OCI-LY1 (cell line): Measurements from ENCODE around the gene STAP1.

ENCODE experiments used
- H2AFZ ChIP-seq: fragments of 200-600 bp; sonication (generic), shearing (Covaris generic); 2 replicates; pipeline ENCODE4 v1.6.0; 2014; ENCODE audit warnings: antibody characterized with exemption, mild to moderate bottlenecking, low read length
- H3F3A ChIP-seq: fragments of 200-600 bp; sonication (generic), shearing (Covaris generic); 2 replicates; pipeline ENCODE4 v1.6.0; 2014; ENCODE audit warnings: mild to moderate bottlenecking, antibody characterized with exemption, low read length, moderate library complexity; ENCODE audit not compliant: insufficient read depth
- H3K27ac ChIP-seq: fragments of 200-600 bp; sonication (generic); 2 replicates; pipeline ENCODE4 v1.5.1; 2014; ENCODE audit warnings: low read length, mixed run types, mild to moderate bottlenecking, low read depth; ENCODE audit not compliant: poor library complexity, severe bottlenecking
- H3K27me3 ChIP-seq: fragments of 200-600 bp; sonication (generic); 2 replicates; pipeline ENCODE4 v1.6.0; 2014; ENCODE audit warnings: antibody characterized with exemption, mild to moderate bottlenecking, low read length, moderate library complexity; ENCODE audit not compliant: insufficient read depth
- H3K36me3 ChIP-seq: fragments of 200-600 bp; sonication (generic); 2 replicates; pipeline ENCODE4 v1.6.1; 2014; ENCODE audit warnings: mild to moderate bottlenecking, antibody characterized with exemption, low read length, moderate library complexity, mixed read lengths; ENCODE audit not compliant: insufficient read depth
- H3K4me1 ChIP-seq: fragments of 200-600 bp; sonication (generic); 2 replicates; pipeline ENCODE4 v1.5.1; 2014; ENCODE audit warnings: mild to moderate bottlenecking, low read length, moderate library complexity; ENCODE audit not compliant: insufficient read depth, severe bottlenecking
- H3K4me2 ChIP-seq: fragments of 200-600 bp; sonication (generic), shearing (Covaris generic); 2 replicates; pipeline ENCODE4 v1.6.1; 2014; ENCODE audit warnings: low read length
- H3K4me3 ChIP-seq: fragments of 200-600 bp; sonication (generic); 2 replicates; pipeline ENCODE4 v1.5.1; 2014; ENCODE audit warnings: low read length, low read depth, mild to moderate bottlenecking, mixed read lengths; ENCODE audit not compliant: poor library complexity, severe bottlenecking
- H3K79me2 ChIP-seq: fragments of 200-600 bp; shearing (Covaris generic); 2 replicates; pipeline ENCODE4 v1.6.1; 2016; ENCODE audit warnings: mixed run types, low read length, mixed read lengths; ENCODE audit not compliant: insufficient read depth
- H3K9ac ChIP-seq: fragments of 200-600 bp; sonication (generic), shearing (Covaris generic); 2 replicates; pipeline ENCODE4 v1.6.1; 2014; ENCODE audit warnings: mild to moderate bottlenecking, low read length, mixed read lengths
- H3K9me2 ChIP-seq: fragments of 200-600 bp; sonication (generic), shearing (Covaris generic); 2 replicates; pipeline ENCODE4 v1.6.1; 2014; ENCODE audit warnings: low read depth, mild to moderate bottlenecking, low read length, mixed read lengths
- H3K9me3 ChIP-seq: fragments of 200-600 bp; shearing (Covaris generic); 2 replicates; pipeline ENCODE4 v1.6.1; 2014; ENCODE audit warnings: low read length, mixed read lengths
- H4K20me1 ChIP-seq: fragments of 200-600 bp; sonication (generic), shearing (Covaris generic); 2 replicates; pipeline ENCODE4 v1.6.0; 2016; ENCODE audit warnings: mild to moderate bottlenecking, low read length; ENCODE audit not compliant: insufficient read depth
- EZH2 ChIP-seq: fragments of 200-600 bp; sonication (generic), shearing (Covaris generic); IDR thresholded peaks from 2 replicates; pipeline ENCODE4 v1.8.0; 2017; ENCODE audit warnings: borderline replicate concordance, mixed run types, mild to moderate bottlenecking, antibody characterized with exemption, low read length, moderate library complexity, mixed read lengths
- TF ChIP-seq, protein P1 (sequence below): fragments of 200-600 bp; sonication (generic), shearing (Covaris generic); IDR thresholded peaks from 2 replicates; pipeline ENCODE4 v1.5.1; 2017; ENCODE audit warnings: mild to moderate bottlenecking, antibody characterized with exemption, low read length, moderate library complexity, mixed read lengths

The STAP1 gene

DNA sequence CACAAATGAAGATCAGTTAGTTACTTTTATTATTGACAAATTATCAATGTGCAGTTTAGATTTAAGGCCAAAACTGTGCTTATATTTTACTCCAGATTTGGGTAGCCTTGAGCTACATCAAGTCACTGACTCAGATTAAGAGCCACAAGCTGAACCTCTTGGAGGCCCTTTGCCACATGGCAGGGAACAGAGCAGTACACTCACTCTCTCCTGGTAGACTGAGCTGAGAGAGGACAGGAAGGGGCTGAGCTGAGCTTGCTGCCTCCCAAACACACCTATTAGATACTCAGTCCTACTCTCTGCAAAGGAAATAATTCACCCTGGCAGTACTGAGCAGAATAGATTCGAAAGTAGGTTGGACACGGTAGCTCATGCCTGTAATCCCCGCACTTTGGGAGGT lies 7.8 kb downstream of the STAP1 start:
- H3K4me2 ChIP-seq, result no peak overlapping the region
- H3K36me3 ChIP-seq, result peaks cover 46% of the 10 kb centered on the region
- H2AFZ ChIP-seq, result no peak overlapping the region
- peaks cover 69% of the 10 kb centered on the region for H3K79me2 ChIP-seq
- no peak overlapping the region for H3K4me3 ChIP-seq
- H3K9me3 ChIP-seq, result no peaks in the 10 kb centered on the region
- no peaks in the 10 kb centered on the region for H3K9me2 ChIP-seq
- H3K4me1 ChIP-seq, result peaks cover 61% of the 10 kb centered on the region
- TF ChIP-seq EZH2, result no peak
- TF ChIP-seq, protein P1, sequence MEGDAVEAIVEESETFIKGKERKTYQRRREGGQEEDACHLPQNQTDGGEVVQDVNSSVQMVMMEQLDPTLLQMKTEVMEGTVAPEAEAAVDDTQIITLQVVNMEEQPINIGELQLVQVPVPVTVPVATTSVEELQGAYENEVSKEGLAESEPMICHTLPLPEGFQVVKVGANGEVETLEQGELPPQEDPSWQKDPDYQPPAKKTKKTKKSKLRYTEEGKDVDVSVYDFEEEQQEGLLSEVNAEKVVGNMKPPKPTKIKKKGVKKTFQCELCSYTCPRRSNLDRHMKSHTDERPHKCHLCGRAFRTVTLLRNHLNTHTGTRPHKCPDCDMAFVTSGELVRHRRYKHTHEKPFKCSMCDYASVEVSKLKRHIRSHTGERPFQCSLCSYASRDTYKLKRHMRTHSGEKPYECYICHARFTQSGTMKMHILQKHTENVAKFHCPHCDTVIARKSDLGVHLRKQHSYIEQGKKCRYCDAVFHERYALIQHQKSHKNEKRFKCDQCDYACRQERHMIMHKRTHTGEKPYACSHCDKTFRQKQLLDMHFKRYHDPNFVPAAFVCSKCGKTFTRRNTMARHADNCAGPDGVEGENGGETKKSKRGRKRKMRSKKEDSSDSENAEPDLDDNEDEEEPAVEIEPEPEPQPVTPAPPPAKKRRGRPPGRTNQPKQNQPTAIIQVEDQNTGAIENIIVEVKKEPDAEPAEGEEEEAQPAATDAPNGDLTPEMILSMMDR, result no peak
- H3K27ac ChIP-seq, result no peak overlapping the region
- H4K20me1 ChIP-seq, result no peaks in the 10 kb centered on the region
- no peaks in the 10 kb centered on the region for H3K27me3 ChIP-seq
- H3K9ac ChIP-seq, result no peak overlapping the region
- H3F3A ChIP-seq, result no peaks in the 10 kb centered on the region

DNA sequence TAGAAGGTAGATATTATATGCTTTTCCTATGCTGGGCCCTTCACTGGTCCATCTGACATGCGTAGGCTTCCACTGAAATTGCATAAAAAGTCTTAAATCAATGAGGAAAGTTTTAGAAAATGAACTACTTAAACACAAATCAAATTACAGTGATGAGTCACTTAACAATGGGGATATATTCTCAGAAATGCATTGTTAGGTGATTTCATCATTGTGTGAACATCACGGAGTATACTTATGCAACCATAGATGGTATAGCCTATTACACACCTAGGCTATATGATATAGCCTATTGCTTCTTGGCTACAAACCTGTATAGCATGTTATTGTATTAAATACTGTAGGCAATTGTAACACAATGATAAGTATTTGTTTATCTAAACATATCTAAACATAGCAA lies 10.3 kb downstream of the STAP1 start:
- H2AFZ ChIP-seq, result no peak overlapping the region
- no peak overlapping the region for H3K4me3 ChIP-seq
- TF ChIP-seq, protein P1, result no peak
- H3F3A ChIP-seq, result no peaks in the 10 kb centered on the region; the same call in 1 of the 2 replicates
- peaks cover 45% of the 10 kb centered on the region for H3K79me2 ChIP-seq
- no peak overlapping the region for H3K4me2 ChIP-seq
- H3K4me1 ChIP-seq, result peaks cover 69% of the 10 kb centered on the region
- no peaks in the 10 kb centered on the region for H3K9me2 ChIP-seq
- H4K20me1 ChIP-seq, result no peaks in the 10 kb centered on the region
- H3K27me3 ChIP-seq, result no peaks in the 10 kb centered on the region
- H3K36me3 ChIP-seq, result peaks cover 48% of the 10 kb centered on the region; the same call in 1 of the 2 replicates
- no peaks in the 10 kb centered on the region for H3K9me3 ChIP-seq
- H3K9ac ChIP-seq, result no peak overlapping the region
- no peak overlapping the region for H3K27ac ChIP-seq

GRCh38 chr4:67570537-67570936 lies 12.0 kb downstream of the STAP1 start:
- Histone ChIP-seq H3K9me2 (no peaks in the 10 kb centered on the region), H3K9me3 (no peaks in the 10 kb centered on the region), H3K27me3 (no peaks in the 10 kb centered on the region), H3K9ac (no peak overlapping the region), H3K4me3 (no peak overlapping the region), H2AFZ (no peak overlapping the region), H4K20me1 (no peaks in the 10 kb centered on the region), H3K79me2 (peaks cover 31% of the 10 kb centered on the region), H3K36me3 (peaks cover 36% of the 10 kb centered on the region; the same call in 1 of the 2 replicates), H3F3A (peaks cover 2% of the 10 kb centered on the region; the same call in 1 of the 2 replicates), H3K27ac (no peak overlapping the region), H3K4me2 (no peak overlapping the region), H3K4me1 (peaks cover 70% of the 10 kb centered on the region)
- TF ChIP-seq, protein P1, result no peak
- TF ChIP-seq EZH2, result no peak
